NCI-H1417 treated with DMSO at 0.1 percent for 48 hours (cell line): ENCODE measurements around the gene WDFY2.

Experiments
- DNase-seq: peaks from one replicate; lab custom pipeline; 2025; lab: John Stamatoyannopoulos, UW

Gene WDFY2

DNA sequence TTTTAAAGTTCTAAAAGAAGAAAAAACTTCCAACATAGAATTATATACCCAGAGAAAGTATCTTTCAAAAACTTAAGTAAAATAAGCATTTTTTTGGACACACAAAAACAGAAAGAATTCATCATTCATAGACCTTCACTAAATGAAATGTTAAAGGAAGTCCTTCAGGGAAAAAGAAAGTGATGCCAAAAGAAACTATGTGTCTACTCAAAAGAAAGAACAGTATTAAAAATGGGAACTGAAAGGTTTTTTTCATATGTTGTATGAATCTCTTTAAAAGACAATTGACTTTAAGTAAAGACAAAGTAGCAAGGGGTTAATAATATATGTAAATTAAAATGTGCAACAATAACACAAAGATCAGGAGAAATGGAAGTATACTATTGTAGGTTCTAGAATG, 123.2 kb downstream of the WDFY2 start:
- no peak for DNase-seq

DNA sequence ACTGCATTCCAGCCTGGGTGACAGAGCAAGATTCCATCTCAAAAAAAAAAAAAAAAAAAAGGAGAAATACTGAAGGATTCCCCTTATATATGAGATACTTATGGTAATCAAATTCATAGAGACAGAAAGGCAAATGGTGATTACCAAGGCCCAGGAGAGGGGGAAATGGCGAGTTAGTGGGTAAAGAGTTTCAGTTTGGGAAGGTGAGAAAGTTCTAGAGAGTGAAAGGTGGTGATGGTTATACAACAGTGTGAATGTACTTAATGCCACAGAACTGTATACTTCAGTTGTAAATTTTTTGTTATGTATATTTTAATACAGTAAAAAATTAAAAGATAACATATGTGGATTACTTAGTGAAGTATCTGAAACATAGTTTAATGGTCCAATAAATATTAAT, 129.5 kb downstream of the WDFY2 start:
- DNase-seq = no peak

GRCh38 chr13:51714663-51715168, 130.5 kb downstream of the WDFY2 start:
- no peak for DNase-seq

GRCh38 chr13:51715613-51716012, 131.4 kb downstream of the WDFY2 start:
- DNase-seq = no peak

- no peak for DNase-seq
Observed at GRCh38 chr13:51717786-51718398, 133.6 kb downstream of the WDFY2 start.

- no peak for DNase-seq
Observed at GRCh38 chr13:51719394-51719793, 135.1 kb downstream of the WDFY2 start.

GRCh38 chr13:51721496-51721895, 137.2 kb downstream of the WDFY2 start:
- DNase-seq = no peak

DNA sequence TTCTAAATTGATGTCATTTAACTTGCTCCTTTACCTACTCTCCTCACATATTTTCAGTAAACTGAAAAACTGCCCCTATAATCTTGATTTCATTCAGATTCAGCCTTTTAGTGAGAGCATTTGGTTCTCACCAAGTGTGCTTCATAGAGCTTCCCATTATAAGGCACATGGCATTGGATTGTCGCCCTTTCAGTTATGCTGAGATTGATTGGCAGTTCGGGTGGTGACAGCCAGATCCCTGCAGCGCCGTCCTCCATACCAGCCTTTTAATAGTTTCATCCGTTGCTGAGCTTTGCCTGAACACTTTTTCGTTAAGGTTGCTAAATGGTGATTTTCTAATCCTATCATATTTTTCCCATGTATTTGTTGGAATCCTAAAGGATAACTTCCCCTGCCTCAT, 139.3 kb downstream of the WDFY2 start:
- DNase-seq = no peak

DNA sequence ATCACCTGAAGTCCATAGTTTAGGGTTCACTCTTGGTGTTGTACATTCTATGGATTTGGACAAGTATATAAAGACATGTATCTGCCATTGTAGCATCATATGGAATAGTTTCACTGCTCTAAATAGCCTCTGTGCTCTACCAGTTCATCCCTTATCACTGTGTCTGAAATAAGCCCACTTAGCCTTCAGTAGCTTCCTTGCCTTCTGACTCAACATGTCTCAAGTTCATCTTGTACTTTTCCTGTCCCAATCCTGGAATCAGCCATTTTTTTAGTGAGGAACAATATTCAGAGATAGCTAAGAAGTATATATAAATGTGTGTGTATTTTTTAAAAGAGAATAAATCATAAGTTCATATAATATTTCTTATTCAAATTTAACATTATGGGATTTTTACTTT, 140.5 kb downstream of the WDFY2 start:
- DNase-seq = no peak

DNA sequence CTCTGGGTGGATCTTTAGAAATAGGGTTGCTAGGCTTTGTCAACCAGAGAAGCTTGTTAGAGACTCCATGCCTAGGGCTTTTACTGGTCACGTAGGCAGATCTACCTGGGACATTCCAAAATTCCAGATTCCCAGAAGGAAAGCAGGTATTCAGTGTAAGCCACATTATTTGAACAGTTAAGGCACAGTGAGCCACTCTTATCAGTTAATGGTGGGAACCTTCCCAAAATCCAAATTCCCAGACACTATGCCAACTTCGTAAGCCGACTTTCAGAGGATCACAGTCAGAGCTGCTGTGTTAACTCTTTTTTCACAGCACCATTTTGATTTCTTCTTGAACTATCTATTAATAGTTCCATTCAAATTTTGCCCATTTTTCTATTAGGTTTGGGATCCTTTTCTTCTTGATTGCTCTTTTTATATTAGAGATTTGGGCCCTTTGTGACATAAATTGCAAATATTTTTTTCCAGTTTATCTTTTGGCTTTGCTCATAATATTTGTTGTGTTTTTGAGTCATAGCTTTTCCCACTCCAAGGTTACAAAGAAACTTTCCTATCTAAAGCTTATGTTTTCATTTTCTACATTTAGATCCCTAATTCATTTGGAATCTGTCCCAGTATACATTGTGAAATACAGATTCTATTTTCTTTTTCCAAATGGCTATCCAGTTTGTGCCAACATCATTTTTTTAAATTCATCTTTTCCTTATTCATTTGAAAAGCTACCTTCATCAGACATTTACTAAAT, 142.4 kb downstream of the WDFY2 start:
- no peak for DNase-seq

DNA sequence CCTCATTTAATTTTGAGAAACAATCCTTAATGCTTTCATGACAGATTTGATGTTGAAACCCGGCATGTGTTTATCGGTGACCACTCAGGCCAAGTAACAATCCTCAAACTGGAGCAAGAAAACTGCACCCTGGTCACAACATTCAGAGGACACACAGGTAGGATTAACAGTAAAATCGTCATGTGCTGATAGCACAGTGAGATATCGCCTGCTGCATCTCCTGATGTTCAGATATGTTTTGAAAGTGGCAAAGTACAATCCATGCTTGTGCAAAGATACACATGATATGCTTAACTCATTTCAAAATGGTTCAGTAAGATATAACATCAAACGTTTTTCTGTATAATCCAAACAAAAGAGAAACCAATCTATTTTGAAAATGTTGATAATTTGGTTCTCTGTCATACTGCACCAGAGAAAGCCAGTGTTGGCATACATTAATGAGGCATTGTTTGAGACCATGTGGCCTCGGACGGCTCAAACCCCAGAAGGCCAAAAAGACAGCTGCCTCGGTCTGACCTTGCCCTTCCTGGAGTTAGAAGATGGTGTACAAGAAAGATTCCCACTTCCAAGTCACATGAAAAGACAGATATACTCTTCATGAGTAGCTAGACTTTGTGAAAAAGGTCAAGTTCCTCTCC, 143.5 kb downstream of the WDFY2 start:
- no peak for DNase-seq

DNA sequence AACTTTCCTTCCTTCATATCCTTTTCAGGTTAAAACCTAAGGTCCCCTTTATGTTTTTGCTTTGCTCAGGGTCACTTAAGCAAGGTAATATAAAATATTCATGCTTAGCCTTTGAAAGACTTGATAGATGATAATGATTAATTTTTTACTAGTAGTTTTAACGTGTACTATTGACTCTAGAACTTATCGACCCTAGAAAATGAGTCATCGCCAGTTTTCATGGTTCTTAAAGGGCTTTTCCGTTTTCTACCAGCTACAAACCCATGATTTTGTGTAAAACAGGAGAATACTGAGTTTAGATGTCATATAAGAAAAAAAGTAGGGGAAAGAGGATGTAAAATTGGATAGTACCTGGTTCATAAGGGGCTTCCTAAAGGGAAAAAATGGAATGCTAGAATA, 144.0 kb downstream of the WDFY2 start:
- DNase-seq = no peak

DNA sequence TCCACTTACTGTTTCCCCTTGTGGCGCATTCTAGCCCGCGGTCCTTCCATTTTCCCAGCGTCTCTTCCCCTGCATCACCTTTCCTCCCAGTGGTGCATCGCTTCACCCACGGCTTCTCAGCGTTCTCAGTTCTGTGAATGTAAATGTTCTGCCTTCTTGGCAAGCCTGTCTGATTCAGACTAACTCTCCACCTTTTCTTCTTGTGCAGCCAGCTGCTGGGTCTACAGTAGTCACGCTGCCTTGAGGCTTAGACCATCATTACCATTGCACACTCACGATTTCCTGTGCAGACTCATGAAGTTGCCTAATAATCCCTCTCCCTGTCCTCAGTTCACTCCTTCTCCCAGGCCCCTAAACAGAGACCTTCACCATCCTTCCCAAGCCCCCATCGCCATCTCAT, 144.7 kb downstream of the WDFY2 start:
- DNase-seq = no peak

- no peak for DNase-seq
Observed at GRCh38 chr13:51729866-51730553, 145.7 kb downstream of the WDFY2 start.

GRCh38 chr13:51730927-51731326, 146.7 kb downstream of the WDFY2 start:
- no peak for DNase-seq

DNA sequence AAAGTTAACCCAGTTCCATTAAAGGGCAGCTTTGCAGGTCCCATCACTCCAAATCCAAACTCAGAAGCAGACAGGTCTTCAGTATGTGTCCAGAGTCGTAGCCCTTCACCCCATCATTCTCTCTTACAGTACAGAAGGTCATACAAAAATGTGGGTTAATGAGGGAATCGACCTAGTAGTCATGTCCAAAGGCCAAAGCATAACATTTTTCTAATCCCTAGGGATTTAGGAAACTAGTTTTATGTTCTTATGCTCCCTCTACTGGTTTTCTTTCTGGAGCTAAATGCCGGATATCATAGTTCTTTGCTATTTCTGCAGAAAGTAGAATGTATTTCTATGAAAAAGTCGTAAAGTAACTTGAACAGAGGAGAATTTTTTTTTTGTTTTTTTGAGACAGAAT, 147.5 kb downstream of the WDFY2 start:
- no peak for DNase-seq

DNA sequence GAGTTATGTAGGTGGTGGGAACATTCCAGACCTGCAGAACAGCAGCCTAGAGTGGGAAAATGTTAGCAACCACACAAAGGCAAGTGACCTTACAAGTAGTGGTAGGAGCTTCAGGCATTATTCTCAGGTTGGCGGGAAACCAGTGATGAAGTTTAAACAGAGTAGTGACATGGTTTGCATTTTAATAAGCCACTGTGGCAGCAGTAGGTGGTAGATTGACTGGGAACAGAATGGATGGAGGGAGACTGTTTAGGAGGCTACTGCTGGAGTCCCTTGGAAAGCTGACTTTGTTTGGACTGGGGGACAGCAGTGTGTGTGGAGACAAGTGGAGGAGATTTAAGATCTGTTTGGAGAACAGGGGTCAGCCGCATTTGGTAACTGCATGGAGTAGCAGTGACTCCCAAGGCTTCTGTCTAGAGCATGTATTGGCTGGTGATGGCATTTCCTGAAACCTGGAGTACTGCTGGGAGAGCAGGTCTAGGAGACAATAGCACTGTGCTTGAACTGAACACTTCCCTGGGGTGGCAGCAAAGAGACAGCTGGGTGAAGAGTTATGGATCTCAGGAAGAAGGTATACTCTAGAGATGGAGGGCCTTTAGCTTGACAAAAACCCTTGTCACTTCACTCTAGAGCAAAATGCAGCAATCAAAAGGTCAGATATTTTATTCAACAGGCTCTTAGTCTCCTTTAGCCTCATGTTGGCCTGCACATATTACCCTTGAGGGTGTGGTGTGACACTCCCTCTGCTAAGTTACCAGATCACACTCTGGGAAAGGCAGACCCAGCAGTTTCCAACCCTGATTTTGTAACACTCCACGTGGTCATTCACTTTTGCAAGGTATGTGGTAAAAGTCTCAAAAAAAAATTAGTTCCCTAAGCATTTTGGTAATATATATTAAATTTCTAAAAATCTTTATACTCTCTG, 149.4 kb downstream of the WDFY2 start:
- DNase-seq = no peak

DNA sequence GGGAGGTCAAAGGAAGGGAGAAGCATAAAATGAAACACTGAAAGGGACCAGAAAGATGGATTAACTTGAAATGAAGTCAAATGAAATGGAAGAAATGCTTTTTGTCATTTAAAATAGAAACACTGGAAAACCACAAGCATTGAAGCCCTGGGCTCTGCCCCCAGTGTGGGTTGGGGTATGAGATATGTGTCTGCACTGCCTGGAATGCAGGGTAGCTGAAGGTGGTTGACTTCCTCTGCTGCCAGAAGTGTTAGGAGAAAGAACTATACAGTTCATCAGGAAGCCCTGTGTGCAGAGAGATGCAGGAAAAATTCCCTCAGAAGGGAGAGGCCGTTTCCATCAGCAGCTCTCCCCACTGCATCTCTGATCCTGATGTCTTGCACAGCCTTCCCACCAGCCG, 150.5 kb downstream of the WDFY2 start:
- no peak for DNase-seq

DNA sequence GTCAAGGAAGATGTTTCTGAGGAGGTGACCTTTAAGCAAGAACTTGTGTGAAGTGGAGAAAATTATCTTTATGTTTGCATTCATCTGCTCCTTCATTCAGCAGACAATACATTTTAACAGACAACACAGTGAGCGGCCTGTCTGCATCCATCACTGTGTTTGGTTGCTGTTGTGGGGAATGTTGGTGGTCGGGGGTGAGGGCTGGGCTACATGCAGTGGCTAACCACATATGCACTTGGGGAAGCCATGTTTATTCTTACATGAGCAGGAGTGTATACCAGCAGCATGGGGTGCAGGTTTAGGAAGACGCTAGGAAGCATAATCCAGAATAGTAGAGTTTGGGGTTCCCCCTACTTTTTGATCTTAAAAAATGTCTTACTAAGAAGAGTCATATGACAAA, 153.3 kb downstream of the WDFY2 start:
- DNase-seq = no peak

DNA sequence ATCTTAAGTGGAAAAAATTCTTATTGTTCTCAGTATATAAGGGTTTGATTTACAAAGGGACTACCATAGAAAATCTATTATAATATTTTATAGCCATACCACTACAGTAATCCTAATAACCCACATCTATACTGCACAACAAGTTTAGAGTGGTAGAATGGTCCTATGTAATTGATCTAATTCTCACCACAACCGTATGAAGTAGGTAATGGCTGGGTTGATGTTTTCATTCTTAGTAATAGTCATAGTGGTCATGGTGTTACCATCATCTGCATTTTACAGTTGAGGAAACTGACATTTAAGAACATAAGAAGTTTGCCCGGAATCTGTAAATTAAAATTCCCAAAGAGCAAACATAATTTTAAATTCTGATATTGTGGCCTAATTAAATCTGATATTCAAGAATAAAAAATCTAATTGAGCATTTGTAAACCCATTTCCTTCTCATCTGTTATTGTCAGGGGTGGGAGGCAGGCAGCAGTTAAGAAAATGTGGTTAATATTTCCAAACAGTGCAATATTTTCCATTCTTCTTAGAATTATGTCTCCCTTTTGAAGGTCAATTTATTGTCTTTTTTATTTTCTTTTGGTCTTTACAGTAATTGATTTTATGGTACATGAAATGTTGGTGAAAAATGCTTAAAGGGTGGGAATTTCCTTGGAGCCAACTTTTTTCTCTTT, 154.1 kb downstream of the WDFY2 start:
- DNase-seq = no peak
